HG02610 (cell line): ENCODE measurements around the gene NOS1AP.

Experiments
- ATAC-seq: cut with Tn5 transposase; IDR thresholded peaks from one replicate; pipeline ENCODE4 v1.9.1; 2021; ENCODE audit warnings: mild to moderate bottlenecking, moderate library complexity; ENCODE audit not compliant: unreplicated experiment

Gene NOS1AP

DNA sequence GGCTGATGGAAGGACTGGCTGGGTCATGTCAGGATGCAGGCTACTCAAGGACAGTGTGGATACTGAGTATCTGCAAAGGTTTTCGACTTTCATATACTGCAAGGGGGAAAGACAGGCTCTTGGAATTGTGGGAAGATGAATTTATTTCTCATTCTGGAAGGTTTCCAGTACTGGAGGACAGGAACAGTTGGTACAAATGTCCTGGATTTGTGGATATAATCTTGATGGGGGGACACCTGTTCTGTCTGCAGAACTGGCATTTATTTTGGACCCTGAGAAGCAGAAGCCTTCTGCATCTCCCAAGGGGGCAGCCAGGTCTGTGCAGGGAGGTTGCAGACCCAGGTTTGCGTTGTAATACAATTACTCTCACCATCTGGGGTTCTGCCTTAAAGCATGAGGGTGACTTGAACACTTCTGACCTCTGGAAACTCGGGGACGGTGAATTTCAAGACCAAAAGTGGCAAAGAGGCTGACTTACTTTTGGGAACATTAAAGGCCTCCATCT, 65.8 kb downstream of the NOS1AP start:
- ATAC-seq, result no peak

DNA sequence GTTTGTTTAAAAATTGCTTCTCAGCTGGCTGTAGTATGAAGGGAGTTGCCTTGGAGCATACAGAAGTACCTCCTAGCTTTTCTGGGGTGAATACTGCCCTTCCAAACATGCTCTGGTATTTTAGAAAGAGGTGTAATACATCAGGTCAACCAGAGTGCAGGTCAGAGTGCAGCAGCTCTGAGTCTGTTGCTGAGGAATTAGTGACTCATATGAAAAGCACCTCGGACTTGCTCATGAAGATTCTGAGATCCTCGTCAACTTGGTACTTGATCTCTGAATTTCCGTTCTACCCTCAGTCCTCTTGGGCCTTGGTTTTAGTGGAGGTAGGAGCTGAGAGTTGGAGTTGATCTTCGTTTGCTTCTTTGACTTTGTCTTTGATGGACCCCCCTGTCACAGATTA, 67.3 kb downstream of the NOS1AP start:
- no peak for ATAC-seq

DNA sequence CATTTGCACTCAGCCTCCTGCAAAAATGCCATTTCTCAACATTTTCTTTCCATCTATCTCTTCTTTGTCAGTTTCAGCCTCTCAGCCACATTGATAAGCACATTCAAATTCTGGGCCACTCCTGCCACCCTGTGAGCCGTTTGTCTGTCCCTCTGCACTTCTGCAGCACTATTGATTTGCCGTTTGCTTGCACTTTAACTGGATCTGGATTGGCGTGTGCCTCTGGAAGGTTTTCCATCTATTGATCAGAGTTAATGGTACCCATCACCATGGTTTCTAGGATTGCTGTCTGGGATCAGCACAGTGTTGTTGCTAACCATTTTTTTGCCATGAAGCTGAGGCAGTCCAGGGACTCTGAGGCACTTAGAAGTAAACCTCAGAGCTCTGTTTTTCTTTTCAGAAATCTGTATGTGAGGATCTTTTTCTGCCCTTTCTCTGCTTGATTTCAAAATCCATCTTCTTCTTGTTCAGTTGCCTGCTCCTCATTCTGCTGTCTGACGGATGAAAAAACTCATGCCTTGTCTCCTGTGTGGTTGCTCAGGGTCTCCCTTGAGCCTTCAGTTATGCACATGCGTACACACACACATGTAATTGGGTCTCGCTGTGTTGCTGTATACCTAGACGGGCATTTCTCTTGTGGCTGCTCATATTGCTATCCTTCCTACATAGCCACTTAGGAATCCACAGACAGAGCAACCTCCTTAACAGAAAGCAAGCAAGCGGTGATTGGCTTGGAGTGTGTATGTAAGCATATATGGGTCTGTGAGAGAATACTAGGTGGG, 67.9 kb downstream of the NOS1AP start:
- no peak for ATAC-seq

DNA sequence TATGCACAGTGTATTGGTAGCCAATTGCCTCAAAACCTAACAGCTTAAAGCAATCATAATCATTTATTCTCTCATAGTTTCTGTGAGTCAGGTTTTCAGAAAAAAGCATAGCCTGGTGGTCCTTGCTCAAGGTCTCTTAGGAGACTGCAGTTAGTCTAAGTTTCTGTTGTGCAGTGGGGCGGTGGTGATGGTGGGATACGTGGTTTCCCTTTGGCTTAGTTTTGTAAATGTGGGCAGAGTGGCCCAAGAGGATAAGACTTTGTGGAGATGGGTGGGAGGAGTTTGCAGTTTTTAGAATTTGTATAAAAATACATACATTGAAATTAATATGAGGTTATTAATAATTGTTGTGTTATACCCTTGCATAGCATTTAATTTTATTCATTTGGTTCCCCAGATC, 68.6 kb downstream of the NOS1AP start:
- no peak for ATAC-seq

DNA sequence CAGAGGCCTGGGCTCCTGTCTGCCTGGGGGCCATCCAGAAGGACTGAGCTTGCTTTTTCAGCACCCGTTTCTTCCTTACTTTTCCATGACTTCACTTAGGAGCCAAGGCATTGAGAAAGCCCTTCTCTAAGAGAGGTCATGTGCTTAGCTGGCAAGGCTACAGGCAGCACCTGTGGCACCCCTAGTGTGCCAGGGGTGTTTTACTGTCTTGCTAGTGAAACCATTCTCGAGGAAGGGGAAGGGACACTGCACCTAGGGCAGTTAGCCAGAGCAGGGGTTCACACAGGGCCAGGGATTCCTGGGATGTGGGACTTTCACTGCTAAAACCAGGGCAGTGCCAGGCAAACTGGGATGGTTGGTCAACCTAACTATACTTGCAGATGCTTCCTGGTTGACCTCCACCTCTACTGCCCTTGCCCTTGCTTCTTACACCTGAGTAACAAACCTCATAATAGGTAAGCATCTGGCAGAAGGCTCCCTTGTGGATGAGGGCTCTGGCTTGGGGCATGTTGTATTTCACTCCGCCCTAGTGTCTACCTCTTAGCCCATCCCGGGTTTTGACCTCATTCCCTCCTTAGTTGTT, 69.2 kb downstream of the NOS1AP start:
- ATAC-seq, result no peak

DNA sequence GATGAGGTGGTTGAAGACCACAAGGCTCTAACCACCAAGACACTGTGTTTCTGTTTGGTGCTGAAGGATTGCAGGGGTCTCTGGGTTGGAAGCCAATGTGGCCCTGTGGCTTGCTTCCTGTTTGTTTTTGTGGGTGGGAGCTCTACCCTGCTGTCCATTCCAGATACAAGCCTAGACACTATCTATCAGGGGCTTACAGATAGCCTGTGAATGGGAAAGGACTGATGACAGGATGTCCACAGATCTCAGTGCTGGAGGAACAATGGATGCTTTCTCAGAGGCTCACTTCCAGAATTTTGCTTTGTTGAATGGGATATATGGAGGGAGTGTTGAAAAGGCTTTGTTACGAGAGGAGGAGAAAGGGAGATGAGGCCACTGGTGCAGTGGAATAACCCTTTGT, 69.7 kb downstream of the NOS1AP start:
- no peak for ATAC-seq

DNA sequence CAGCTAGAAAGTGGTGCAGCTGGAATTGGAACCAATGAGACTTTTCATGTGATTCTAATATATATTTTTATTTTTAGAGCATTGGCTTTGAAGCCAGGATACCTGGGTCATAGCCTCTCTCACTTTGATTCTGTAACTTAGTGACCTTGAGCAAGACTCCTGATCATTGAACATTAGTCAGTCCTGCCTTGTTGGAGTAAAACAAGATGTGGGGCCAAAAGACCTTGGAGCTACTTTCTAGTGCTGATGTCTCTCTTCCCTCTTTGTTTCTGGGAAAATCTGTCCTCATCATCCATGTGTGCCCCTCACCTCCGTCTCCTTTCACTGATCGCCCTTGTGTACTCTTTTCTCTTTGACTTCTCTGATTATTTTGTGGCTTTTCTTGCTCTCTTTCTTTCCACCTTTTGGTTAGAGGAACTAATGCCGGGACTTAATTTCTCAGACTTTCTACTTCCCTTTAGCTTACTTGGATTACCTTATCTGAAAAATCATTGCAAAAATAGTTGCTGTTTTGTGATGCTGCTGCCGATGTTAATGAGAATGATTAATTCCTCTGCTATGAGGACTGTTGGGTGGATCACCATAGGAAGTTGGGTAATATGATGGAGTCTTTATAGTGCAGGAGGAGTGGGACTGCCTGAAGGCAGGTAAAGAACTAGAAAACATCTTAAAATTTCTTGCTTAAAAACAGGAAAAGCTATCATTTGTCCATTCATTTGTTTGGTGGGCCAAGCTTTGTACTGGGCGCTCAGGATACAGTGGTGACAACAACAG, 72.0 kb downstream of the NOS1AP start:
- no peak for ATAC-seq

DNA sequence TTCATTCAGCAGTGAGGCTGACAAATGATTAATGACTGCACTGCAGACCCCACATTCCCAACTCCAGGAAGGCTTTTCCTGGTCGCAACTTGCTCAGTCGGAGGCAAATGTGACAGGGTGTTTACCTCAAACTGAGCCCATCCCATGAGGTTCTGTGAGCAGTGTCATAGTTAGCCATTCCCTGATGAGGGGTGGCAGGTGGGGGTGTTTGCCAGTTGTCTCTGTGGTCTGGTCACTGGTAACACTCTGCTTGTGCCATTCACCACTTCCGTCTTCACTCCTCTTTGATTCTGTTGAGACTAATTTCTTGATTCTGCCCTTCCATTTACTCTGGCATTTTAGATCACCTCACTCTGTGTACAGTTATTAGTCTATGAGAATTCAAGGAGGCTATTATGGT, 73.5 kb downstream of the NOS1AP start:
- ATAC-seq, result no peak

DNA sequence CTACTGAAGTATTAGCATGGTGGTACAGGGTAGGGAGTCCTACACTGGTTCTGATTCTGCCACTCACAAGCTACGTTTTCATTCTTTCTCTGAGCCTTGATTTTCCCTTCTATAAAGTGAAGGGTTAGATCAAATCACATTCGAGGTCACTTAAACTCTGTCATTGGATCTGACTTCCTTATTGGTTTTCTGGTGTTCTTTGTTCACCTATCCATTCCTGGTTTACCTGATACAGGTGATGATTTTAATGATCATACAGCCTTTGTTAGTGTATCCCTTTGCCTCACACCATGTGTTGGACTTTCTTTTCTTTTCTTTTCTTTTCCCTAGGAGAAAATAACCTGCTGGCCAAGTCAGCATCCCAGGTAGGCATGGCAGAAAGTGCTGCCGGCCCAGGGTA, 74.8 kb downstream of the NOS1AP start:
- no peak for ATAC-seq

DNA sequence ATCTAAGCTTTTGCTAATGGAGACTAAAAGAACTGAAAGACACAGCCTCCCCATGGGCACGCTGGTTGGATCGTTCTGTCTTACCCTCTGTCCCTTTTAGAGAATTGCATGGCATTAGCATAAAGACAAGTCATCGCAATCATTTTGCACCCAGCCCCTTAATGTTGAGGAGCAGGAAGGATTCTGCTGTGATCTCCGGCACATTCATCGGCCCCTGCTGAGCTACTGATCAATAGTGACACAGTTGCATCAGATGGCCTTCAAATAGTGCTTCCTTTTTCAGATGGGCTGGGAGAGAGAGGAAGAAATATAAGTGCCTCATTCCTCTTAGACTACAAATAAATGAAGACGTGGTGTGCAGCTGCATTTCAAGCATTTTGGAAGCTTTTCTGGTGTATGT, 75.4 kb downstream of the NOS1AP start:
- no peak for ATAC-seq

DNA sequence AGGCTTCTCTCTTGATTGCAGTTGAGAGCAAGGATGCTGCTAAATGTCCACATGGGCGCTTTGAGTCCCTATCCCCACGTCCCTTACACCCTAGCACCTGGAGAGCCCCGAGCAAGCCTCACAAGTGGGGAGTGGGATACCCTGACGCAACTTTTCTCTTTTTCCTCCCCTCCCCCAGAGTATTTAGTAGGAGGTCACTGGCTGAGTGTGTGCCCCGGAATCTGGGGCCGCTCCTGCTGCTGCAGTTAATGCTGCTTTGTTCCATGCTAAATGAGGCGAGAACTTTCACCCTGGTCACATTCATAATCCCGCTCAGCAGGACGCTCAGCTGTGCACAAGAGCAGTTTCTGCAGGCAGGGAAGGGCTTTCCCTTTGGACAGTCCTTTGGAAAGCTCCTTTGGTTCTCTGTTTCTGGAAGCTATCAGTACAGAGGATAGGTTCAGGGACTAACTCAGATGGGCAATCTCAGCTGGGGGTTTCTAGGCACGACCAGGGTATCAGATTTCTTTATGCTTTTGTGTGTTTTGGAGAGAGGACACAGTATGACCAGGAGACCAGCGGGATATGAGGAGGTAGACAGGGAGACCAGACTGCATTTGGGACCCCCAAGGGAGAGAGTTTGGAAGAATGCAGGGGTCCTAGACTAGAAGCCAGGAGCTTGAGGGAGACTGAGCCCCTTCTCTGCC, 75.9 kb downstream of the NOS1AP start:
- no peak for ATAC-seq

DNA sequence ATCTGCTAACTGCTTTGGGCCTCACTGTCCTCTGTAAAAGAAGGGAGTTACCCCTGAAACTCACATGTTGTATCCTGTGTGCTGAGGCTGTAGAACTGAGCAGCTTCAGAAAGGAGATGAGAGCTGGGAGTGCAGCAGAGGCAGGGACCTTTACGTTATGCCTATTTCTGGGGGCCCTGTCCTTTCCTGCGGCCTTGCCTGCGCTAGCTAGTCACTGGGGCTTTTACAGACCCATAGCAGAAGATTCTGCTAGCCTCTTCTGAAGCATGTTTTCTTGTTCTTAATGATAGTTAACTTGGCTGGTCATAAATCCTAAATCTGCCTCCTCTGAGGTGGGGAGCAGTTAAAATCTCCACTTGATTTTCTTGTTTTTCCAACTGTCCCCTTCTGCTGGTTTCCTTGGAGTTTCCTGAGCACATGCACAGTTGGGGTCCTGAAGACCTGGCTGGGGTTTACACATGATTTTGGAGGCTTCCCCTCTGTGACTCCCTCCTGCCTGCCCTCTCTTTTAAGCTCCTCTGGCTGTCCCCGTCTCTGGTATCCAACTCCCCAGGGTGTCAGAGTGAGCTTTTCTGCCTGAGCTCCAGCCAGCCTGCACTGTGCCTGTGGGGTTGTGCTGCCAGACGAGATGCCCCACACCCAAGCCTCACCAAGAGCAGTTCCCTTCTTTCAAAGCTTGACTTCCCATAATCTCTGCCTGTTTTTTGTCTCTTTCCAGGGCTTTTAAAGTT, 76.6 kb downstream of the NOS1AP start:
- no peak for ATAC-seq

DNA sequence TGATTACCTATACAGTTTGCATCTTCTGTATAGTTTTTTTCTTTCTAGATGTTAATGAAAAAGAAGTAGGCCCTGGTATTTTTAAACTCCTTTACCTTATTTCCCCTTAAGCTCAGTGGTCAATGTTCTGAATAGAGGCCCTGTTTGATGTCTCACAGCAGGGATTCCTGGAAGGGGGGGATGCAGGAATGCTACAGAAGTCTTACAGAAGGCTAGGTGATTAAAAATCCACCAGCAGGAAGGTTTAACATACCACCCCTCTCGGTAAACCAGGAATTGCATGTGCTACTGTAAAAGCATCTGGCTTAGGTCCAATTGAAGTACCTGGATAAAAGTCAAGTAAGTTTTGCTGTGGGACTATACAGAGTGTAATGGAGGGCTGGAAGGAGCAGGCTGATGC, 78.3 kb downstream of the NOS1AP start:
- no peak for ATAC-seq

DNA sequence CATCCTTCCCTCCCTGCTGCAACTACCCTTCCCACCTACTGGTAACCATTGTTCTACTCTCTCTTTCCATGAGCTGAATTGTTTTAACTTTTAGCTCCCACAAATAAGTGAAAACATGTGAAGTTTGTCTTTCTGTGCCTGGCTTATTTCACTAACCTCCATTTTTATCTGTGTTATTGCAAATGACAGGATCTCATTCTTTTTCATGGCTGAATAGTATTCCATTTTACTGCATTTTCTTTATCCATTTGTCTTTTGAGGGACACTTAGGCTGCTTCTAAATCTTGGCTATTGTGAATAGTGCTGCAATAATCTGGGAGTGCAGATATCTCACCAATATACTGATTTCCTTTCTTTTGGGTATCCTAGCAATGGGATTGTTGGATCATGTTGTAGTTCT, 80.6 kb downstream of the NOS1AP start:
- ATAC-seq, result no peak

DNA sequence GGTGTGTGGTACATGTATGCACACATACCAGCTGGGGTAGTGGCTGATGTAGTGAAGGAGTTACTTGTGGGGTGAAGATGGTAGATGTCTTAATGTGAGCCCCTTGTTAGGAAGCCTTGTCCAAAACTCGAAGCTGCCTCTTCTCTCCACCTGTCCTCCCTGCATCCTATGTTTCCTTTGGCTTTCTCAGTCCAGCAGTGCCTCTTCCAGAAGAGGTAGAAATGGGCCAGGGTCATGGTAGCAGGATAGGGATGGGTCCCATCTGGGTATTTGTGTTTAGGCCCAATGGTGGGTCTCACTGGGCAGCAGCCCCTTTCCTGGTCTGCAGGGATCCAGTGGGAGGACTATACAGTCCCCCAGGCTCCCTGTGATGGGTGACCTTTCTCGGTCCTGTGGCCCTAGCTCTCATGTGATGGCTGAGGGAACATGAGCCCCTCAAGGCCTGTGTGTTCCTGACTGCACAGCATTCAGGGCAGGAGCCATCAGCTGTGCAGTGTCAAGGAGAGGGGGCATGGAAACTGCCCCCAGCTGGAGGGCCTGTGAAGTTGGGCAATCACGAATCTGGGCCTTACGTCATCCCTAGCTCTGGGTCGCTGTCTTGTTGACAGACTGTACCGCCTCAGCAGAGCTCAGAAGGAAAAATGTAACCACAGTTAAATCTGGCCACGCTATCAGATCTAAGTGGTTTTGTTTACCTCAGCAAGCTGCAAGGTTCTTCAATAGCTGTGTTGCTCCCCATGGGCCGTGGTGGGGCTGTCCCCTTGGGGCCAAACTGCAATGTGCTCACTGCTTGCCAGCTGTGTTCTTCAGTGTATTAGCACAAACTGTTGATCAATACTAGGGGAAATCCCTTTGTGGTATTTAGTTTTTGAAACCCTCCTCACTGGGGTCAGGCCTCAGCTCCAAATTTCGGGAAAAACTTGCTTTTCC, 82.7 kb downstream of the NOS1AP start:
- no peak for ATAC-seq

DNA sequence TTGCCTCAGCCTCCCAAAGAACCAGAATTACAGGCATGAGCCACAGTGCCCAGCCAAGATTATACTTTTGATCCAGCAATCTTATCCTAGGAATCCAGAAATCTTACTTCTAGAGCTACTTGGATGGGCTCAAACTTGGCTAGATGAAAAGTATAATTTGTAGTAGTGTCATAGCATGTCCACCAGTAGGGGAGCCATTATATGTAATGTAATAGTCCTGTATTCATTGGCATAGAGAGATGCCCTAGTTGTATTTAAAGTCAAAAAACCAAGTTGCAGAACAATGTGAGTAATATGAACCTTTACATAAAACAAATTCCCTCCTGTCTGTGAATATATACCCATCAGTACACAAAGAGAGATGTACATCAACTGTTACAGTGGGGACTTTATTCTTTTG, 83.9 kb downstream of the NOS1AP start:
- ATAC-seq, result no peak

DNA sequence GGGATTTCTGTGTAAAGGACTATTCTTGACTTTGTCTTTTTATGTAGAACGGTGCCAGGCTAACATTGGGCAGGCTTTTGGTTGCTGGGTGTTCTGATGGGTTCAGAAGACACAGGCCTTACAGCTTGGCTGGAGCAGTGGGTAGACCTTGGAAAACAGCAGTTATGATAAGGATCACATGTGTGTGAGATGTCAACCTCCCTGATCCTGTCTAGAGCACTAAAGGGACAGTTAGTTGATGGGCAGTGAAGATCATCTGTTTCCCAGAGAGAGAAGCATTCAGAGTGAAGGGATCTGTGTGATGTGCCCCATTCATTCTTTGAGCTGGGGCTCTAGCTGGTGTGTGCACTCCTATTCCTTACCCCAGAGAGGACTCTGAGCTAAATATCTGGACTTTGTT, 88.0 kb downstream of the NOS1AP start:
- ATAC-seq, result no peak

DNA sequence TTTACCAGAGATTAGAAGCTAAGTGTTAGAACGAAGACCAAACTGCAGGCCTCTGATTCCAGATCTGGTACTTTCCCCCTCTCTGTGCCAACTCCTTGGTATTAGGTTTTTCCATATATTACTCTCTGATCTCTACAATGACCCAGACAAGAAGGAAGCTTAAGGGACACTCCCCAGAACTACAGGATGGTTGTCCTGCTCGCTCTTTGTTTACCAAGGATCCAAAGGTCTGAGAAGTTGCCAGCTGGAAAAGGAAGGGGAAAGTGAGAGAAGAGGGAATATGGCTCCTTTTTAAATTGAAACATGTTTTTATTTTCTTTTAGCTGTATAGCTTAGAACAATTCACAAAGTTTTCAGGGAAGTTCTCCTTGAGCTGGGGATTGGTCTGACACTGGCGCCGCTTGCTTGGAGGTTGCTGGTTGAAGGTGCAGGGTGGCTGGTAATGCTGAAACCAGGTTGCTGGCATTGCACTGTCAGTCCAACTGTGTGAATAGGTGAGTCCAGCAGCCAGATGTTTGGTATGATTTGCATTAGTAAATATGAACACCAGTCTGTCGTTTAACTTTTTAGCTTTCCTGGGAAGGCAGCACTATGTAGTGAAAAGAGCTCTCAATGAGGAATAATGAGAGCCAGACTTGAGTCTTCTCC, 89.3 kb downstream of the NOS1AP start:
- ATAC-seq, result no peak

DNA sequence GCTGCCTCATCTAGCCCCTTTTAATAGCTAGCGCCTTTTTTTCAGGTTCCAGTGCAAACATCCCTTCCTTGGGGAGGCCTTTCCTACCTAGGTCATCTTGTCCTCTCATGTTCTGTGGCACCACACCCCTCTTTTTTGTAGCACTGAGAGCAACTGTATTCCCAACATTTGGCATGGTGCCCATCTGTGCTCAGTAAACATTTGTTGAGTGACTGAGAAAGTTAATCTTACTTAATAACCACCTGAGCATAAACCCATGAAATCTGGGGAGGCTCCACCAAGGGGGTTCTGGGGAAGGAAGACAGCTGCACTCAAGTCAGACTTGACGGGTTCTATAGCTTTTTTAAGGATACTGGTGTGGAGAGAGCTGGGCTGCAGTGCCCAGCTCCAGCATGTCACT, 90.0 kb downstream of the NOS1AP start:
- no peak for ATAC-seq
